HTERT RPE-1 (cell line): ENCODE data around the gene SRGN.
"Not testable (repeated sequence)": the region's sequence is repeated elsewhere in the genome, so short reads cannot be mapped to it uniquely, and the experiment has no call there.

Experiments used
- in situ Hi-C: fragments of 300-500 bp; cut with MboI; formaldehyde crosslinking; loops from 4 replicates; pipeline ENCODE4 v1.14.3; 2020; ENCODE audit warnings: low sequenced_read_pairs

The SRGN gene

GRCh38 chr10:69125554-69125953, 37.7 kb downstream of the SRGN start:
- in situ Hi-C loops: no loop called here

DNA sequence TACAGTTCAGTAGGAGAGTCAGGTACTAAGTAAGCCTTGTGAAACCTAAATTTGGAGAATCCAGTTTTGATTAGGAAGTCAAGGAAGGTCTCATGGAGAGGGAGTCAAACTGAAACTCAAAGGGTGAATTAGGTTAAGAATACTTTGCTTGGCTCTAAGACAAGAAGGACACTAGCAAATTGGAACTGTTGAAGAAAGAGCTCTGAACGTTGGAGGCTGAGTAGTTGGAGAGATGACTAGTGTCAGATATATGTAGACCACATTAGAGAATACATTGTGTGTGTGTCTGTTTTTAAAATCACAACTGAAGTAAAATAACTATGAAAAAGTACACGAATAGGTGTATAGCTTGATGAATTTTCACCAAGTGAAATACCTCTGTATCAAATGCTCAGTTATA, 42.3 kb downstream of the SRGN start:
- in situ Hi-C loops: no loop called here

DNA sequence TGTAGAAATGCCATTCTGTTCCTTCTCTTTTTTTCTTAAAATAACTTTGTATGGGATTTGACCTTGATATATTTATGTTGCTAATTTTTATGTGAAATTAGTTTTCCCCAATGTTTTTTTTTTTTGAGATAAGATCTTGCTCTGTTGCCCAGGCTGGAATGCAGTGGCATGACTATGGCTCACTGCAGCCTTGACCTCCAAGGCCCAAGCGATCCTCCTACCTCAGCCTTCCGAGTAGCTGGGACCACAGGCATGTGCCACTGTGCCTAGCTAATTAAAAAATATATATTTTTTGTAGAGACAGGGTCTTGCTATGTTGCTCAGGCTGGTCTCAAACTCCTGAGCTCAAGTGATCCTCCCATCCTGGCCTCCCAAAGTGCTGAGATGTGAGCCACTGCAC, 52.1 kb downstream of the SRGN start:
- in situ Hi-C loops: no loop called here

- in situ Hi-C loops: no loop called here
Measured at GRCh38 chr10:69141304-69141703, 53.4 kb downstream of the SRGN start.

DNA sequence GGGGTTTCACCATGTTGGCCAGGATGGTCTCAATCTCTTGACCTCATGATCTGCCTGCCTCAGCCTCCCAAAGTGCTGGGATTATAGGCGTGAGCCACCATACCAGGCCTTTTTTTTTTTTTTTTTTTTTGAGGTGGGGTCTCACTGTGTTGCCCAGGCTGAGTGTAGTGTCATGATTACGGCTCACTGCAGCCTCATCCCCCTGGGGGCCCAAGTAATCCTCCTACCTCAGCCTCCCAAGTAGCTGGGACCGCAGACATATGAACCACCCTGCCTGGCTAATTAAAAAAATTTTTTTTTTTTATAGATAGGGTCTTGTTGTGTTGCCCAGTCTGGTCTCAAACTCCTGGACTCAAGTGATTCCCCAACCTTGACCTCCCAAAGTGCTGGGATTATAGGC, 54.2 kb downstream of the SRGN start:
- in situ Hi-C loops: not testable (repeated sequence)

DNA sequence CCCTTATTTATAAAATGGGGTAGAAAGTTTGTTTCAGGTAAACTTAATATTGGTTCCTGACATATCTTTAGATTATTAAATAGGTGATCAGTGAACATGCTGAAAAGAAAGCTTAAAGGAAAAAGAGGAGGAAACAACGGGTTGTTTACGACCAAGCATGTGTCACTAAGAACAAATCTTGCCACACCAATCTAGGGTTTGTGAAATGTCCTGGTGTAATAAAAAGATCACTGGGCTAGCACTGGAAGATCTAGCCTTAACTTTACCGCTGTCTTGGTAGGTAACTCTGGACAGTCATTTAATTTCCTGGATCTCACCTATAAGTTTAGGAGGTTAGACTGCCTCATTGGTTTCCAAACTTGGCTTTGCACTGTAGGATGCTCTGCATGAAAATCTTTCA, 55.1 kb downstream of the SRGN start:
- in situ Hi-C loops: no loop called here

GRCh38 chr10:69145329-69145728, 57.4 kb downstream of the SRGN start:
- in situ Hi-C loops: no loop called here

GRCh38 chr10:69145864-69146263, 58.0 kb downstream of the SRGN start:
- in situ Hi-C loops: no loop called here

DNA sequence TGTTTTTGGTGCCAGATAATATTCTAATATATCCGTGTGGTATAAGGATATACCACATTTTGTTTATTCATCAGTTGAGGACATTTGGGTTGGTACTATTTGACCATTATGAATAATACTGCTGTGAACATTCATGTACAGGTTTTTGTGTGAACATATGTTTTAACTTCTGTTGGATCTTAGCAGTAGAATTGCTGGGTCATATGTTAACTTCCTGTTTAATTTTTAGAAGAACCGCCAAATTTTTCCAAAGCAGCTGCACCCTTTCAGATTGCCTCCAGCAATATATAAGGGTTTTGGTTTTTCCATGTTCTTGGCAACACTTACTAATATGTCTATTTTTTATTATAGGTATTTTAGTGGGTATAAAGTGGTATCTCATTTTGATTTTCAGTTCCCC, 58.9 kb downstream of the SRGN start:
- in situ Hi-C loops: no loop called here

GRCh38 chr10:69151984-69152383, 64.1 kb downstream of the SRGN start:
- in situ Hi-C loops: no loop called here

GRCh38 chr10:69153227-69153626, 65.3 kb downstream of the SRGN start:
- in situ Hi-C loops: no loop called here
